ENCODE data around the gene CLEC4D. TPM values are rescaled to one million over a fixed set of nuclear protein-coding genes. Genes with fewer than 3 reads are reported as not detected.

CLEC4D gene
- total and polyA plus RNA-seq, 7 experiments from 2014 or later, result 0.45 to 7.0 TPM; not detected in 5

DNA sequence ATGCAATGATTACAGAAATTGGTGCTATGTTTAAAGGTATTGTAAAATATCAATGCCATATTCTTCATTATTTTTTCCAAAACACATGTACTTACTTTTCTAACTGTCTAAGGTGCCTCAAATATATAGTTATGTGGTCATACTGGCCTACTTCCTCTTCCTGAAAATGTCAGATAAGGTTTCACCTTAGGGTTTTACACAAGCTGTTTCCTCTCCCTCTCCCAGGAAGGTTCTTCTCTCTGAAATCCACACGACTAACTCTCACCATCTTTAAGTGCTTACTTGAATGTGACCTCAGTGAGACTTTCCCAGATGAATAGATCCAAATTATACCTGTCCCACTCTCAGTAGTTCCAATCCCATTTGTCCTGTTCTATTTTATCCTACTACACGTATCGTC, 11.6 kb upstream of the CLEC4D start:
- Histone ChIP-seq H3K27me3 (ENCODE audit: control insufficient read depth in 2 of 2, insufficient read depth in 2 of 2, low read length in 2 of 2) (peaks cover 0 to 3% of the 10 kb centered on the region in 2 donors), H3K4me1 (ENCODE audit: control insufficient read depth in 2 of 2, insufficient read depth in 2 of 2, low read length in 2 of 2) (no peaks in the 10 kb centered on the region), H3K9me3 (ENCODE audit: control insufficient read depth in 2 of 3, low read length in 3 of 3) (no peaks in the 10 kb centered on the region), H3K4me3 (ENCODE audit: low read length) (no peak overlapping the region), H3K27ac (ENCODE audit: low read depth, low read length) (no peak overlapping the region), H3K36me3 (ENCODE audit: control insufficient read depth in 2 of 3, insufficient read depth in 3 of 3, low read length in 3 of 3) (no peaks in the 10 kb centered on the region)
- peaks cover 4 to 11% (median 8%) of the 10 kb centered on the region in 7 donors for H3K4me1 Mint-ChIP-seq
- ChIA-PET POLR2A (interaction anchor here (0.6 to 1.0 kb wide), 3 partner anchors 9 to 67 kb away, joined by 3 to 4 read pairs (median 3); no protein-coding TSS in a partner anchor), CTCF (no interaction called here)
- no peaks in the 10 kb centered on the region for H3K36me3 Mint-ChIP-seq
- no peak overlapping the region for H3K4me3 Mint-ChIP-seq
- ATAC-seq, result no peak
- no peak overlapping the region for H3K27ac Mint-ChIP-seq
- H3K27me3 Mint-ChIP-seq, result peaks cover 0 to 46% (median 8%) of the 10 kb centered on the region in 5 donors
- peaks cover 0 to 1% (median 0%) of the 10 kb centered on the region in 11 donors for H3K9me3 Mint-ChIP-seq
- DNase-seq, result no peak
- intact Hi-C loops (cut with micrococcal nuclease), result no loop called here

DNA sequence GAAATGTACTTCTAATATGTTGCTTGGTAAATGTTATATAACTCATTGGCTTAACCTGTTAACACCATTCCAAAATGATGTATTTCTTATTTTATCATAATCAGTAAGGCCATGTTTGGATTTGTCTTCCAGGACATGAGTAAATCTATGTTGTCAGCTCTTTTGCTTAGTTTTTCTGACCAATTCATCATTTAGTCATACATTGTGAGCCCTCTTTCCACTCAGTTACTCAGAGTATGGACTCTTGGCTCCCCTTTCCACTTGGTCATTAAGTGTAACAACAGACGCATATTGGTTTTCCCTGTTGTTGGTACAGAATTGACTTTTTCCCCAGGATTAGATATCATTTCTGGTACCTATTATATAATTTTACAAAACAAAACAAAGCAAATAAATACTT, 9.0 kb upstream of the CLEC4D start:
- POLR2A ChIA-PET, result no interaction called here
- DNase-seq (no peak), ATAC-seq (no peak)
- Histone ChIP-seq H3K4me1 (ENCODE audit: control insufficient read depth in 2 of 2, insufficient read depth in 2 of 2, low read length in 2 of 2) (no peaks in the 10 kb centered on the region), H3K27ac (ENCODE audit: low read depth, low read length) (no peak overlapping the region), H3K36me3 (ENCODE audit: control insufficient read depth in 2 of 3, insufficient read depth in 3 of 3, low read length in 3 of 3) (no peaks in the 10 kb centered on the region), H3K4me3 (ENCODE audit: low read length) (no peak overlapping the region), H3K27me3 (ENCODE audit: control insufficient read depth in 2 of 2, insufficient read depth in 2 of 2, low read length in 2 of 2) (peaks cover 0 to 3% of the 10 kb centered on the region in 2 donors), H3K9me3 (ENCODE audit: control insufficient read depth in 2 of 3, low read length in 3 of 3) (no peaks in the 10 kb centered on the region)
- intact Hi-C loops (cut with micrococcal nuclease), result no loop called here
- Mint-ChIP-seq H3K27me3 (peaks cover under 1 to 38% (median 9%) of the 10 kb centered on the region in 5 donors), H3K4me3 (no peak overlapping the region), H3K9me3 (no peaks in the 10 kb centered on the region), H3K27ac (no peak overlapping the region), H3K4me1 (peaks cover 4 to 11% (median 8%) of the 10 kb centered on the region in 7 donors), H3K36me3 (no peaks in the 10 kb centered on the region)
- CTCF ChIA-PET, result no interaction called here

GRCh38 chr12:8507596-8507995, 5.7 kb upstream of the CLEC4D start:
- Mint-ChIP-seq H3K27me3 (peaks cover 0 to 43% (median 10%) of the 10 kb centered on the region in 5 donors), H3K4me1 (no peaks in the 10 kb centered on the region), H3K36me3 (no peaks in the 10 kb centered on the region), H3K9me3 (no peaks in the 10 kb centered on the region), H3K4me3 (no peak overlapping the region), H3K27ac (no peak overlapping the region)
- DNase-seq, result no peak
- H3K27ac ChIP-seq (ENCODE audit: low read depth, low read length), result no peak overlapping the region
- ATAC-seq, result no peak
- H3K4me1 ChIP-seq (ENCODE audit: control insufficient read depth in 2 of 2, insufficient read depth in 2 of 2, low read length in 2 of 2), result no peaks in the 10 kb centered on the region
- no peaks in the 10 kb centered on the region for H3K9me3 ChIP-seq (ENCODE audit: control insufficient read depth in 2 of 3, low read length in 3 of 3)
- intact Hi-C loops (cut with micrococcal nuclease), result no loop called here
- CTCF ChIA-PET, result no interaction called here
- no peaks in the 10 kb centered on the region for H3K36me3 ChIP-seq (ENCODE audit: control insufficient read depth in 2 of 3, insufficient read depth in 3 of 3, low read length in 3 of 3)
- H3K27me3 ChIP-seq (ENCODE audit: control insufficient read depth in 2 of 2, insufficient read depth in 2 of 2, low read length in 2 of 2), result no peaks in the 10 kb centered on the region
- POLR2A ChIA-PET, result no interaction called here
- no peak overlapping the region for H3K4me3 ChIP-seq (ENCODE audit: low read length)

DNA sequence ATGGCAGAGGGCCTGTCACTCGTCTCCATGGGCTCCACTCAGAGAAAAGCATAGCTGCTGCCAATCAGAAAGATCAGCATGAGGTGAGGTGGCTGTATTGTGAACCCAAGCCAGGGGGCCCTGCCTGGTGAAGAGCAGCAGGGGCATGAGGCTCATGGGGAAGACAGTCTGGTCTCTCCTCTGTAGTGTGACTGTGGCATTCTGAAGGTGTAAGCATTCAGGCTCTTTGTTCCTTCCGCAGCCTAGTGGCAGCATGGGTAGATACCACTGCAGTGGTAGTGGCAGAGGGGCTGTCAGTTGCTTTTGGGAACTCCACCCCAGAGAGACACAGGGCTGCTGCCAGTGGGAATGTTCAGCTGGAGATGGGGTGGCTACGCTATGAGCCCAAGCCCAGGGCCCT, 5.1 kb upstream of the CLEC4D start:
- DNase-seq, result no peak
- Mint-ChIP-seq H3K36me3 (no peaks in the 10 kb centered on the region), H3K4me1 (peaks cover 0 to 2% (median 0%) of the 10 kb centered on the region in 7 donors), H3K27me3 (peaks cover 0 to 43% (median 10%) of the 10 kb centered on the region in 5 donors), H3K9me3 (no peaks in the 10 kb centered on the region), H3K27ac (no peak overlapping the region), H3K4me3 (no peak overlapping the region)
- ChIA-PET POLR2A (no interaction called here), CTCF (no interaction called here)
- Histone ChIP-seq H3K27ac (ENCODE audit: low read depth, low read length) (no peak overlapping the region), H3K4me3 (ENCODE audit: low read length) (no peak overlapping the region), H3K36me3 (ENCODE audit: control insufficient read depth in 2 of 3, insufficient read depth in 3 of 3, low read length in 3 of 3) (no peaks in the 10 kb centered on the region), H3K27me3 (ENCODE audit: control insufficient read depth in 2 of 2, insufficient read depth in 2 of 2, low read length in 2 of 2) (no peaks in the 10 kb centered on the region), H3K4me1 (ENCODE audit: control insufficient read depth in 2 of 2, insufficient read depth in 2 of 2, low read length in 2 of 2) (no peaks in the 10 kb centered on the region), H3K9me3 (ENCODE audit: control insufficient read depth in 2 of 3, low read length in 3 of 3) (no peaks in the 10 kb centered on the region)
- intact Hi-C loops (cut with micrococcal nuclease), result no loop called here
- ATAC-seq, result no peak

- Mint-ChIP-seq H3K27ac (no peak overlapping the region), H3K4me3 (no peak overlapping the region), H3K9me3 (no peaks in the 10 kb centered on the region), H3K36me3 (no peaks in the 10 kb centered on the region), H3K4me1 (peaks cover 0 to 8% (median 0%) of the 10 kb centered on the region in 7 donors), H3K27me3 (peaks cover 6 to 45% (median 15%) of the 10 kb centered on the region in 5 donors)
- ATAC-seq (no peak), DNase-seq (no peak)
- CTCF ChIA-PET, result no interaction called here
- H3K36me3 ChIP-seq (ENCODE audit: control insufficient read depth in 2 of 3, insufficient read depth in 3 of 3, low read length in 3 of 3), result no peaks in the 10 kb centered on the region
- H3K27ac ChIP-seq (ENCODE audit: low read depth, low read length), result no peak overlapping the region
- no peaks in the 10 kb centered on the region for H3K4me1 ChIP-seq (ENCODE audit: control insufficient read depth in 2 of 2, insufficient read depth in 2 of 2, low read length in 2 of 2)
- POLR2A ChIA-PET, result no interaction called here
- no peaks in the 10 kb centered on the region for H3K27me3 ChIP-seq (ENCODE audit: control insufficient read depth in 2 of 2, insufficient read depth in 2 of 2, low read length in 2 of 2)
- H3K4me3 ChIP-seq (ENCODE audit: low read length), result no peak overlapping the region
- no peaks in the 10 kb centered on the region for H3K9me3 ChIP-seq (ENCODE audit: control insufficient read depth in 2 of 3, low read length in 3 of 3)
- intact Hi-C loops (cut with micrococcal nuclease), result no loop called here
These were observed 4.1 kb upstream of the CLEC4D start for GRCh38 chr12:8508910-8509841.

DNA sequence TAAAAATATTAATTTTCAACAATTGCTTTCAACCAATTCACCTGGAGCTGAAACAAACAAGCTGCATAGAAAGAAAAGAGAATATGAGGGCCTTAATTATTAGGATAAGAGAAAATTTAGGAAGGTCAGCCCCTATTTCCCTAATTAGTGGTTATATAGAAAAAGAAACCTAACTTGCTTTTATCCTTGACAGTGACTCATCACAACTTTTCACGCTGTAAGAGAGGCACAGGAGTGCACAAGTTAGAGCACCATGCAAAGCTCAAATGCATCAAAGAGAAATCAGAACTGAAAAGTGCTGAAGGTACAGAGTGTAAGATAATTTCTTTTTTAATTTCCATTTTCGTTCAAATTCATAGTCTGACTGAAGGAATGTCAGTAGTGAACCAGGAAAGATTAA, 4.7 kb downstream of the CLEC4D start:
- no peak for DNase-seq
- Histone ChIP-seq H3K9me3 (ENCODE audit: control insufficient read depth in 2 of 3, low read length in 3 of 3) (no peaks in the 10 kb centered on the region), H3K4me3 (ENCODE audit: low read length) (no peak overlapping the region), H3K36me3 (ENCODE audit: control insufficient read depth in 2 of 3, insufficient read depth in 3 of 3, low read length in 3 of 3) (no peaks in the 10 kb centered on the region), H3K27me3 (ENCODE audit: control insufficient read depth in 2 of 2, insufficient read depth in 2 of 2, low read length in 2 of 2) (peaks cover 0 to 3% of the 10 kb centered on the region in 2 donors), H3K4me1 (ENCODE audit: control insufficient read depth in 2 of 2, insufficient read depth in 2 of 2, low read length in 2 of 2) (no peaks in the 10 kb centered on the region), H3K27ac (ENCODE audit: low read depth, low read length) (no peak overlapping the region)
- no peak overlapping the region for H3K27ac Mint-ChIP-seq
- H3K4me3 Mint-ChIP-seq, result no peak overlapping the region
- H3K36me3 Mint-ChIP-seq, result no peaks in the 10 kb centered on the region
- H3K9me3 Mint-ChIP-seq, result peaks cover 0 to 3% (median 0%) of the 10 kb centered on the region in 11 donors
- ChIA-PET POLR2A (no interaction called here), CTCF (no interaction called here)
- H3K4me1 Mint-ChIP-seq, result peaks cover 0 to 8% (median 0%) of the 10 kb centered on the region in 7 donors
- ATAC-seq, result no peak
- peaks cover 19 to 42% (median 30%) of the 10 kb centered on the region in 5 donors for H3K27me3 Mint-ChIP-seq
- intact Hi-C loops (cut with micrococcal nuclease), result no loop called here

- no peak for ATAC-seq
- intact Hi-C loops (cut with micrococcal nuclease), result no loop called here
- no peaks in the 10 kb centered on the region for H3K4me1 ChIP-seq (ENCODE audit: control insufficient read depth in 2 of 2, insufficient read depth in 2 of 2, low read length in 2 of 2)
- Mint-ChIP-seq H3K4me3 (no peak overlapping the region), H3K27me3 (peaks cover 15 to 40% (median 25%) of the 10 kb centered on the region in 5 donors), H3K36me3 (peaks cover 0 to 1% (median 0%) of the 10 kb centered on the region in 5 donors), H3K4me1 (no peaks in the 10 kb centered on the region), H3K27ac (no peak overlapping the region), H3K9me3 (peaks cover 0 to 5% (median under 1%) of the 10 kb centered on the region in 11 donors)
- no peaks in the 10 kb centered on the region for H3K36me3 ChIP-seq (ENCODE audit: control insufficient read depth in 2 of 3, insufficient read depth in 3 of 3, low read length in 3 of 3)
- no peaks in the 10 kb centered on the region for H3K9me3 ChIP-seq (ENCODE audit: control insufficient read depth in 2 of 3, low read length in 3 of 3)
- peaks cover 0 to 3% of the 10 kb centered on the region in 2 donors for H3K27me3 ChIP-seq (ENCODE audit: control insufficient read depth in 2 of 2, insufficient read depth in 2 of 2, low read length in 2 of 2)
- POLR2A ChIA-PET, result no interaction called here
- no peak overlapping the region for H3K4me3 ChIP-seq (ENCODE audit: low read length)
- no peak for DNase-seq
- CTCF ChIA-PET, result no interaction called here
- no peak overlapping the region for H3K27ac ChIP-seq (ENCODE audit: low read depth, low read length)
These were observed 5.9 kb downstream of the CLEC4D start for GRCh38 chr12:8519171-8519570.

All from naive thymus-derived CD4-positive, alpha-beta T cell (primary cell).